DMS153 treated with DMSO at 0.1 percent for 48 hours (cell line): ENCODE results near the gene YEATS4.

ENCODE experiments used
- DNase-seq: peaks from one replicate; lab custom pipeline; 2025; ENCODE audit not compliant: unreplicated experiment; lab: John Stamatoyannopoulos, UW

The YEATS4 gene

DNA sequence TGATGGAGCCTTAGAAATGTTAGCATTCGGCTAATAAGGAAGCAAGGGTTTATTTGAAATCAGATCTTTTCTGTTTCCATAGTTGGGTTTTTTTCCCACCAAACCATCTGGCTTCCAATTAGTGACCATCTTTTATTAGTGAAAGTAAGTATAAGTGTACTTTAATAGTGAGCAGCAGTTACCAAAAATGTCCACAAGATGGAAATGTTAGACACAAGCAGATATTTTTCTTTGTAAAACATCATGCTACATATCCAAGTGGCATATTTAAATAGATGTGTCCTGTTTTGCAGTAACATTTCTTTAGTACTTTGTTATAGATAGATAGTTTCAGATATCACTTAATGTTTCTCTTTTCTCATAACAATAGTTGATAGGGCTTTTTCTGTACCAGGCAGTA lies 28.8 kb downstream of the YEATS4 start:
- DNase-seq, result no peak

DNA sequence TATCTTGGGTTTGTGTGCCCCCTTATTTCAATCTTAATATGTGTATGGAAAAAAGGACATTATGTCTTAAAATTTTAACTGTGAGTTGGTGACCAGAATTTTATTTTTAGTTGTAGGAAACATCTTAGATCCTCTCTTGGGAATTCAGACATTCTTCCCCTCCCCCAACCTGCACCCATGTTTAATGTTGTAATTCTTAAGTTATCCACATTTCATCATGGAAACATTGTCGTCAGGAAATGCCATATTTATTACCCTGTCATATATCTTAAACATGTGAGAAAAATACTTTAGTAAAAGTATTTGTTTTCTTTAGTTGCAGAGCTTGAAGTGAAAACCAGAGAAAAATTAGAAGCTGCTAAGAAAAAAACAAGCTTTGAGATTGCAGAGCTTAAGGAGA lies 30.3 kb downstream of the YEATS4 start:
- DNase-seq, result no peak

GRCh38 chr12:69392179-69392928 lies 32.8 kb downstream of the YEATS4 start:
- no peak for DNase-seq

DNA sequence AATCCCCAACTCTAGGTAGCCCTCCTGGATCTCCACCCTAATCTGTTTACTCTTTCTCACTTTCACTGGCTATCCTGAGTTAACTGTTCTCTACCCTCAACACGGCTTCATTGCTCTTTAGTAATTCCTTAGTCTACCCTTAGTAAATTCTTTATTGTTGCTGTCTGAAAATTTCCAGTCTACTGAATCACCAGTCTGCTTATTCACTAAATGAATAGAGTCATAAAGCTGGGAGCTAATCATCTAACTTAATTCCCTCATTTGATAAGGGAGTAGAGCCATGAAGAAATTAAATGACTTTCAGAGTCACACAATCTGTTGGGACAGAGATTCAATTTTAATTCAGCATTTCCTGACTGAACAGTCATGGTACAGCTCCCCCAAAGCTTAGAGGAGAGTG lies 36.5 kb downstream of the YEATS4 start:
- DNase-seq, result no peak

- DNase-seq, result no peak
Observed at GRCh38 chr12:69396963-69397362, 37.4 kb downstream of the YEATS4 start.

GRCh38 chr12:69397978-69398377 lies 38.4 kb downstream of the YEATS4 start:
- DNase-seq, result no peak

GRCh38 chr12:69401940-69402339 lies 42.4 kb downstream of the YEATS4 start:
- no peak for DNase-seq

DNA sequence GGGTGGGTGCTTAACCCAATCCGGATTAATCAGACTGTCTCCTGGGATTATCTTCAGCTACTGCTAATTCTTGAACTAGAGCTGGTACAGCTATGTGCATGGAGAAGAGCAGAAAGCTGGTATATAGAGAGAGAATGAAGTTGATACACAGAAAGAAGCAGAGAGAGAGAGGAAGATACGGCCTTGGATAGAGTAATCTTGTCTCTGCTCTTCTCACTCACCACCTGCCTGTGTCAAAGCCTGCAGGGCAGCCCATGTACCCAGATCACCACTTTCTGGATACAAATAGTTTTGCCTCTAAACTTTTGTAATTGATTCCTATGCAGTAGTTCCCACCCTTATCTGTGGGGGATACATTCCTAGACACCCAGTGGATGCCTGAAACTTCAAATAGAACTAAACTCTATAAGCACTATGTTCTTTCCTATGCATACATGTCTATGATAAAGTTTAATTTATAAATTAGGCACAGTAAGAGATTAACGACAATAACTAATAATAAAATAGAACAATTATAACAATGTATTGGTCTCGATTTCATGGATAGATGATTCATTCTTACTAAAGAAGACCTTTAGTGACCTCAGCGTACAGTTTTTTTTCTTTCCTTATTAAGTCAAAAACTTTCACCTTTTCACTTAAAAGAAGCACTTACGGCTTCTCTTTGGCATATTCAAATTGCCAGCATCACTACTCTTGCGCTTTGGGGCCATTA lies 45.5 kb downstream of the YEATS4 start:
- DNase-seq, result no peak

DNA sequence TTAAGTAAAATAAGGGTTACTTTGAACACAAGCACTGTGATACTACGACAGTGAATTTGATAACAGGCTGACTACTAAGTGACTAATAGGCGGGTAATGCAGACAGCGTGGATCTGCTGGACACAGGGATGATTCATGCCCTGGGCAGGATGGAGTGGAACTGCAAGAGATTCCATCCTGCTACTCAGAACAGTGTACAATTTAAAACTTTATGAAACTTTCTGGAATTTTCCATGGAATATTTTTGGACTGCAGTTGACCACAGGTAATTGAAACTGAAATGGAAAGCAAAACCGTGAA lies 46.0 kb downstream of the YEATS4 start:
- no peak for DNase-seq

GRCh38 chr12:69406217-69406616 lies 46.7 kb downstream of the YEATS4 start:
- DNase-seq, result no peak

- DNase-seq, result no peak
Observed at GRCh38 chr12:69410571-69410970, 51.0 kb downstream of the YEATS4 start.

DNA sequence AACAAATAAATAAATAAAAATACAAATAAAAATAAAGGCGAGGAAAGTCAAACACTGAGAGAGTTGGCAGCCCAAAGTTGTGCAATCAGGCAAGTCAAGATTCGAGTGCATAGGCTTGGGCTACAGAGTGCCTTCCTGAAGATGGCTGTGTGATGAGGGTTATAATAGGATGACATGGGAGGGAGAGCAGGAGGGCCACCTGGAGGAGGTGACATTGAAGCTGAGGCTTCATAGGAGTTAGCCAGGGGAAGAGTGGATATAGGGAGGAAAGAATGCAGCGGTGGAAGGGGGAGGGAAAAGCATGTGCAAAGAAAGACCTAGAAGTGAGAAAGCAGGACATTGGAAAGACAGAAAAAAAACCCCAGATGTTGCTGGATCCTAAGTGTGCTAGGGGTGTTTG lies 53.1 kb downstream of the YEATS4 start:
- DNase-seq, result no peak

- peak; percentile 8 for DNase-seq
Observed at GRCh38 chr12:69415471-69416275, 56.1 kb downstream of the YEATS4 start.

DNA sequence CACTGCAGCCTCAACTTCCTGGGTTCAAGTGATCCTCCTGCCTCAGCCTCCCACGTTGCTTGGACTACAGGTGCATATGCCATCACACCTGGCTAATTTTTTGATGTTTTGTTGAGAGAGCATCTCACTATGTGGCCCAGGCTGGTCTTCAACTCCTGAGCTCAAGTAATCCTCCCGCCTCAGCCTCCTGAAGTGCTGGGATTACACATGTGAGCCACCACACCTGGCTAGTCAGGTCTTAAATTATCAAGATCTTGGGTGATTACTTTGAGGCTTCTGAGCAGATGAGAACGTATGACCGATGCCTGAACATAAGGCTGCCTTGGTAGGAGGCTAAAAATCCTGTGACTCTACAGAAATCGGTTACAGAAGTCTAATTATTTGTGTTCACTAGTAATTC lies 57.7 kb downstream of the YEATS4 start:
- no peak for DNase-seq

DNA sequence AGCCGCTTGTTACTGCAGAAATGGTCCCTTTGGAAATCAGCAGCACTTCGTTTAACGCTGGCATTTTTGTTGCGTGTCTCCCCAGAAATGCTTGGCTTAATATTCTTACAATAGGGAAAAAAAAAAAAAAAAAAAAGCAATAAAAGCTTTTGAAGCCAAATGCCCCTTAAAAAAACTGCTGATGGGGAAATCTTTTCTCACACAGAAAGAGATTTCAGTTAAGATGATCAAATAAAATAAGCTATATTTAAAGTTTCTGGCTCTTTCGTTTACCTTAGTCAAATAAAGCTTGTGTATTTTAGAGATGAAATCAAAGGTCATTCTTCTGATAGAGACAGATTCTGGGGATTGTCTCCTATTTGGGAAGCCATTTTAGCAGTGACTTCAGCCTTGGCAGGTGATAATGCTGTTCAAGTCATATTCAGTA lies 58.2 kb downstream of the YEATS4 start:
- no peak for DNase-seq

GRCh38 chr12:69419701-69420100 lies 60.2 kb downstream of the YEATS4 start:
- DNase-seq, result no peak

DNA sequence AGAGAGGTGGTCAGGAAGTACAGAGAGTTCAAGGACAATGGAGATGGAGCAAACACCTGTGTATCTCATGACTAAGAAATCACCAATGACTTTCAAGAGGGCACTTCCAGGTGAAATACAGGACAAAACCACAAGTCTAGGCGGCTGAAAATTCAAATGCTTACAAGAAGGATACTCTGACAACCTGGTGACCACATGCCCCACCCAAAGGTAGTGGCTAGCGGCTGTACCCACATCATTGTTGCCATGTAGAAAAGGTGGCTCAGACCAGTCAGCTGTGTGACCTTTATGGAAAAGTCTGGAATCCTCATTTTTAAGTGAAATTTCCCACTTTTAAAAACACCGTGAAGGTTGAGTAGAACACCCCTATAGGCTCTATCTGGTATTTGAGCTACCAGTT lies 62.0 kb downstream of the YEATS4 start:
- DNase-seq, result no peak

DNA sequence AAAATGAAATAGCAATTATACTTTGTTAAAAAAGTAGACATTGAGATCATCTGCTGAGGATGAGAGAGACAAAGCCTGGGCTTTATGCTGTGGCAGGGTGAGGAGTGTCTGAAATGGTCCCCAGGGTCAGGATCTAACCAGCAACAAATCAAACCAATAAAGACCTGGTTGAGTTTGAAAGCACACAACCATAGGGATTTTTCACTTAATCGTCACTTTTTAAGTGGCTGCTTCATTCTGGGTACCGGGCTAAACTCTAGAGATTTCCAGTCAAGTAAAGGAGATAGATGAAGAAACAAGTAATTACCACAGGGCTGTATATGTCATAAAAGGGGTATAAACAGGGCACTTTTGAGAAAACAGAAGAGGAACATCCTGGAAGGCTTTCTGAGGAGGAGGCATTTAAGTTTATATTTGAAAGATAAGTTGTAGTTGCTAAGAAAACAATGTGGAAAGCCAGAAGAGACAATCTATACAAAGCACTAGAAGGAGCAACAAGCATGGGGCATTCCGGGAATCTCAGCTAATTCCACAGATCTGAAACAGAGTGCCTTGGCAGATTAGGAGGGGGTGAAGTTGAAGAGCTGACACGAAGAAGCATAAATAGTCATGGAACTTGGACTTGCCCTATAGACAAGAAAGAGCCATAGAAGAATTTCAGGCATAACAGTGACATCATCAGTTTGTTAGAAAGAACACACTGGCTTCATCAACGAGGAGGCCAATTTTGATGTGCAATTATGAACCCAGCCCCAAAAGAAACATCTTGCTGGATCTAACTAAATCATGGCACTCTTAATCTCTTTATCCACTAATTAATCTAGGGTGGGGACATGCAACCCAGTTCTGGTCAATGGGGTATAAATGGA lies 63.7 kb downstream of the YEATS4 start:
- no peak for DNase-seq

DNA sequence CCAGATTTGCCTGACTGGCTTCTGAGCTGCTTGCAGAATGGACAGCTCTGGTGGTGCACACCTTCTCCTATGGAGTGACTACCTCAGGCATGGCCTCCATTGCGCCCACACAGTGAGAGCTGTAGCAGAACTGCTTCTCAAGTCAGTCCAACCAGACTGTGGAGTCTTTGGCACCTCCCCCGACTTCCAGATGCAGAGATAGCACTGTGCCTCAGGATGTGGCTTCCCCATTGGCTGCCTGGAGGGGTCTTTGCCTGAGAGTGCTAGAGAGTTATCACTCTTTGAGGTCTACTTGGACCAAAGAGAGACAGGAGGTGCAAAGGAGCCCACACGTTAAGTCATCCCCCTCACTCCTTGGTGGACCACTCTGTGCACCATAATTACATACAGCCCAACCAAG lies 65.9 kb downstream of the YEATS4 start:
- DNase-seq, result no peak

DNA sequence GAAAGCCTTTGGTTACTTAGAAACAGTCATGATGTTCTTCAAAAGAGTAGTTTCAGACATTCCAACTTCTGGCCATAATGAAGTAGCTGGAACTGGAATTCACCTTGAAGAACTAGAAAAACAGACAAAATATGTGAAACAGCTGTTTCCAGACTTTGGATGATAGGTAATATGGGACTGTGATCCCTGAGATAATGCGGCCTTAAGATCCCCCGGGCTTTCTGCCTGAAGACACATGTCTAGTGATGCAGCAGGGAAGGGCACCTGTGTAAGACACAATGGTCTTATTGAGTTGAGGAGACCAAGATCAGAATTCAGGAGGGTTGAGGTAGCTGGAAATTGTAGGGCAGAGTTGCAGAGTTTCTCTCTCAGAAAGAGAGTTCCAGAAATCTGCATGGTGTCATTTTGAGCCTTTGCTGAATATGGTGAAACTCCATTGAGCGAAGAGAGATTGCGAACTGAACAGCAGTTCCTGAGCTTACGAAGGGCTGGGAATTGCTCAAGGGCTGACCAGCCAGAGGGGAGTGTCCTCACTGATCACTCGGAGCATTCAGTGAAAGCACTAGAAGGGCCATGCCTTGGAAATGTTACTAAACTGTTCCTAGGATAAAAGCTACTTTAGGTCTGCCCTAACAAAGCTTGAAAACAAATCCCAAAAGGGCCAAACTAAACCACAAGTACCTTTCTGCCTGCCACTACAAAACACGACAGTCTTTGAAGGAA lies 69.0 kb downstream of the YEATS4 start:
- no peak for DNase-seq
